Activated T-helper 1 cell treated with anti-CD3 and anti-CD28 coated beads, Interleukin-12 subunit alpha, Interleukin-12 subunit beta, Interleukin-2, Interleukin-4 antibody, amounts not matched to agents 30 ng/mL and 10 ng/mL and 1 ng/mL, durations not matched to agents 14 hours and 24 hours and 36 hours (primary cell): ENCODE results near the gene TMEM150B. TPM values are rescaled to one million over a fixed set of nuclear protein-coding genes. Genes with fewer than 3 reads are reported as not detected.
A peak's percentile ranks its signal among the peaks of the same experiment; 100 is the strongest.

ENCODE experiments used
- DNase-seq: peaks from one replicate; pipeline ENCODE4 v3.0.0; 2021; ENCODE audit warnings: low spot score
- H3K27ac Mint-ChIP-seq: one replicate; pipeline ENCODE4 v1.8.0; 2021; ENCODE audit warnings: mild to moderate bottlenecking, mixed read lengths
- H3K27me3 Mint-ChIP-seq: one replicate; pipeline ENCODE4 v1.8.0; 2022; ENCODE audit warnings: mild to moderate bottlenecking, moderate library complexity, mixed read lengths; ENCODE audit not compliant: insufficient read depth
- H3K36me3 Mint-ChIP-seq: one replicate; pipeline ENCODE4 v1.8.0; 2021; ENCODE audit warnings: low read depth, mixed read lengths
- H3K4me1 Mint-ChIP-seq: one replicate; pipeline ENCODE4 v1.8.0; 2021; ENCODE audit warnings: low read depth, mixed read lengths
- H3K4me3 Mint-ChIP-seq: one replicate; pipeline ENCODE4 v1.8.0; 2021; ENCODE audit warnings: mild to moderate bottlenecking, moderate library complexity, mixed read lengths
- H3K9me3 Mint-ChIP-seq: one replicate; pipeline ENCODE4 v1.8.0; 2021; ENCODE audit warnings: mixed read lengths
- intact Hi-C: fragments of 100-400 bp; cut with micrococcal nuclease; formaldehyde crosslinking; loops from one replicate; pipeline ENCODE4 v1.15.1; 2024
- total RNA-seq: library from RNA; stranded (reverse); gene quantifications from 2 replicates; pipeline ENCODE4 v1.2.3, GENCODE V29; 2022

Gene TMEM150B
- total RNA-seq, 1 donor from 2014 or later = not detected

DNA sequence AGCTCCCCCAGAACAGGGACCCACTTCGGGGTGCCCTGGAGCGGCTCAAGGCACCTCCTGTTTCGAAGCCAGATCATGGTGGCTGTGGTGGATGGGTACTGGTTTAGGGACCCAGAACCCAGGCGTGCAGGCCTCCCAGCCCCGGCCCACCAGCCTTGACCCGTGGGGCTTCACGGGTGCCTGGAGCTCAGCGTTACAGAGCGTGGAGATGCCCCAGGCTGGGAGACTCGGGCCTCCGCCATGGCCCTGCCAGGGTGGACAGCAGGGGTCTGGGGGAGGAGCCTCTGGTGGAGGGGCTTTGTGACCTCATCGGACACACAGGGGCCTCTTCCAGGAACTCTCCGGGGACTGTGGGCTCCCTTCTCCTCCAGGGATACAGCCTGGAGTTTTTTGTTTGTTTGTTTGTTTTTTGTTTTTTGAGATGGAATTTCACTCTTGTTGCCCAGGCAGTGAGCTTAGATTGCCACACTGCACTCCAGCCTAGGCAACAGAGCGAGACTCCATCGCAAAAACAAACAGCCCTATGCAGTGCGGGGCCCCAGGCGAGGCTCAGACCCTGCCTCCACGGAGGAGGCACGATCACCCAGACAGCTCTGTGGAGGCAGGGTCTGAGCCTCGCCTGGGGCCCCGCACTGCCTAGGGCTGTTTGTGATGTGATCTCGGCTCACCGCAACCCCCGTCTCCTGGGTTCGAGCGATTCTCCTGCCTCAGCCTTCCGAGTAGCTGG, 38.0 kb upstream of the TMEM150B start, which contains the start of gene GARIN5B:
Gene GARIN5B, minus strand, starts transcription at position 271 of the 727 bp plus-strand sequence. Its CDS starts 194 bp downstream, at position 77.
- Mint-ChIP-seq H3K9me3 (no peaks in the 10 kb centered on the region), H3K27me3 (peaks cover 10% of the 10 kb centered on the region), H3K4me1 (no peaks in the 10 kb centered on the region), H3K36me3 (no peaks in the 10 kb centered on the region), H3K27ac (no peak within 1 kb of the TSS), H3K4me3 (no peak within 1 kb of the TSS)
- DNase-seq = no peak
- intact Hi-C loops = no loop called here

DNA sequence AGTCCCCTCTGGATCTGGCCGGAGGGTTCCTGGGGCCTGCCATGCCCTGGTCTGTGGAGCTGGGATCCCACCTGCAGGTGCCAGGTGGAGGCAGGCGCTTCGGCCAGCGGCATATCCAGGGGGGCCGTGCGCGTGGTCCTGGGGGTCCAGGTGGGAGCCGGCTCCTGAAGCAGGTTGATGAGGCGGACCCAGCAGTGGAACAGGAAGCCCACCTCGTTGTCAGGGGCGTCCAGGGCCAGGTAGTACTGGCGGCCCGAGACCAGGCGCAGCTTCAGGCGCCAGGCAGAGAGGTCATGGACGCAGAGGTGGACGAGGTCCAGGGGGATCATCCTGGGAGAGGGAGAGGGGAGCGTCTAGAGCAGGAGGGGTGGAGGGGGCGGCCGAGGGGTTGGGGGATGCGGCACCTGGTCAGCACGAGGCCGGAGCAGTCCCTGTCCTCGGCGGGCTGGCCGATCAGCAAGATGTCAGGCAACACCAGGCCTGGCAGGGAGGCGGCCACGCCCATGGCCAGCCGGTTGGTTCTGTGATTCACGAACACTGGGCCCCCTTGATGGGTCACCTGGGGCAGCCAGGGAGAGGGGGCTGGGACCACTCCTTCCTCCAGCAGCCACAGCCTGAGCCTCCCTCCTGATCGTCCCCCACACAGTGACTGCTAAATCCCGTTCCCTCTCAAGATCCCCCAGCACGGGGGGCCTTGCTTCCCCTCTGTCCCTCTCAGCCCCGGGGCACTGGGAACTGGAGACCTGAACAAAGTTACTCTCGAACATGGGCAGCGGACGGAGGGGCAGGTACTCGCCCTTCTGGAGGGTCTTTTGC, 37.2 kb upstream of the TMEM150B start:
- intact Hi-C loops = no loop called here
- Mint-ChIP-seq H3K36me3 (no peaks in the 10 kb centered on the region), H3K27ac (no peak overlapping the region)

DNA sequence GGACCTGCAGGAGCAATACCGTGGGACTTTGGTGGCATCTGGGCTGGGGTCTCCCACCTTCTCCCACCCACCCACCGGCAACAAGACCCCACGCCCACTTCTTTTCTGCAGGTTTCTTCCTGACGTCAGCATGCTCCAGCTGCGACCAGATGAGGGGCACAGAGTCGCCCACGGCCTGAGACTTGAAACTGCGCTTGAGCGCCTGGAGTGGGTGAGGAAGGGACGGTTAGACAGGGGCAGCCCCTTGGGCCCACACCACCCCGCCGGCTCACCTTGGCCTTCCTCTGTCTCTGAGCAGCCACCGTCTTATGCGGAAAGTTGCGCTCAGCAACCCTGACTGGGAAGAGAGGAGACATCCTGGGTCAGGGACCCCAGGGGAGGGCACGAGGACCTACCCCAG, 35.8 kb upstream of the TMEM150B start:
- DNase-seq = no peak
- H3K4me3 Mint-ChIP-seq = no peak overlapping the region
- H3K9me3 Mint-ChIP-seq = no peaks in the 10 kb centered on the region
- no peaks in the 10 kb centered on the region for H3K4me1 Mint-ChIP-seq
- peaks cover 16% of the 10 kb centered on the region for H3K27me3 Mint-ChIP-seq
- intact Hi-C loops = no loop called here
- no peak overlapping the region for H3K27ac Mint-ChIP-seq
- no peaks in the 10 kb centered on the region for H3K36me3 Mint-ChIP-seq

More for the DNA sequence above, 37.2 kb upstream of the TMEM150B start:
- no peaks in the 10 kb centered on the region for H3K9me3 Mint-ChIP-seq
- no peak overlapping the region for H3K4me3 Mint-ChIP-seq
- H3K27me3 Mint-ChIP-seq = peaks cover 9% of the 10 kb centered on the region
- no peak for DNase-seq
- H3K4me1 Mint-ChIP-seq = no peaks in the 10 kb centered on the region

DNA sequence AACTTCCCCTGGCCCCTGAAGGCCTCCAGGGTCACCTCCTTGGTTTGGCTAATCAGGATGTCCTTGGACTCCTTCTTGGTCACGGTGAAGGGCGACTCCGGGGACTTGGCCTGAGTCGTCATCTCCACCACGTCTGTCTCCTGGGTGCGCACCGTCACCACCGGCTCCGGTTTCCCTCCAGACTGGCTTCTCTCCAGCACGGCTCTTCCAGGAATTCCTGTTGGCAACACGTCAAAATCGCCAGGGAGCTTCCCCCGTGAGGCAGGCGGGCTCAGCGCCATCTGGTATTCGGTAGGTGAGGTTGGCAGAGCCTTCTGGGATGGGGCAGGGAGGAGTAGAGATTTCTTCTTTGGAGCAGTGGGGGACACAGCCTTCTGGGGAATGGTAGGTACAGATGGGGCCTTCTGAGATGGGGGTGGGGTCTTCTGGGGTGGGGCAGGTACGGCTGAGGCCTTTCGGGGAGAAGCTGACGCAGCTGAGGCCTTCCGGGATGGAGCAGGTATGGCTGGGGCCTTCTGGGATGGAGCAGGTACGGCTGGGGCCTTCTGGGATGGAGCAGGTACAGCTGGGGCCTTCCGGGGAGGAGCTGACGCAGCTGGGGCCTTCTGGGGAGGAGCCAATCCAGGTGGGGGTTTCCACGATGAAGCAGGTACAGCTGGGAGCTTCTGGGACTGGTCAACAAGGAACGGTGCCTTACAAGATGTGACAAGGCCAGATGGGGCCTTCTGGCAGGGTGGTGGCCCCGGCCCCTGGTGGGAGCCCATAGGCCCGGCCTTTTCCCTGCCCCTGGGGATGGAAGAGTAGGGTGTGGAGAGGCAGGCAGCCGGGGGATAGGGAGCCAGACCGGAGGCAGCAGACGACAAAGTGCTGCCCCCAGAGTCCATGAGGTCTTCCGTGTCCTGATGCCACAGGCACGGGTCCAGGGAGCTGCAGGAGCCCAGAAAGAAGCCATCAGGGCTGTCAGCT, 34.1 kb upstream of the TMEM150B start:
- peaks cover 20% of the 10 kb centered on the region for H3K27me3 Mint-ChIP-seq
- H3K9me3 Mint-ChIP-seq = no peaks in the 10 kb centered on the region
- intact Hi-C loops = no loop called here
- H3K36me3 Mint-ChIP-seq = no peaks in the 10 kb centered on the region
- H3K4me3 Mint-ChIP-seq = no peak overlapping the region
- no peak for DNase-seq
- H3K4me1 Mint-ChIP-seq = no peaks in the 10 kb centered on the region
- H3K27ac Mint-ChIP-seq = no peak overlapping the region

DNA sequence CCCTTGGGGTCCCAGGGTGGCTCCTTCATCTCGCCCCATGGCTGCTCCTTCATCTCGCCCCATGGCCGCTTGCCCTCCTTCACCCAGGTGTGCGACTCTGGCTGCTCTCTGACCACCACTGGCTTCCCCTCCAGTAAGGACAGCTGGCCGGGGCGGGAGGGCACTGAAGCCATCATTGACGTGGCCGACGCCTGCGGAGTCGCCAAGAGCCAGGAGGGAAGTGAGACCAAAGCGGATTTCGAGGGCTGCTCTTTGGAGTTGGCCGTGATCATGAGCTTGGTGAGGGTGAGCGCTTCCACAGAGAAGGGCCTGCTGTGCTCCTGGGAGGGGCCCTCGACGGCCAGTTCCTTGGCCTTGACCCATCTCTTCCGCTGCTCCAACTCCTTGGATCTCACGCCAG, 33.4 kb upstream of the TMEM150B start:
- DNase-seq = no peak
- Mint-ChIP-seq H3K27ac (no peak overlapping the region), H3K36me3 (no peaks in the 10 kb centered on the region), H3K9me3 (no peaks in the 10 kb centered on the region), H3K4me3 (no peak overlapping the region), H3K4me1 (peaks cover under 1% of the 10 kb centered on the region), H3K27me3 (peaks cover 24% of the 10 kb centered on the region)
- intact Hi-C loops = no loop called here

DNA sequence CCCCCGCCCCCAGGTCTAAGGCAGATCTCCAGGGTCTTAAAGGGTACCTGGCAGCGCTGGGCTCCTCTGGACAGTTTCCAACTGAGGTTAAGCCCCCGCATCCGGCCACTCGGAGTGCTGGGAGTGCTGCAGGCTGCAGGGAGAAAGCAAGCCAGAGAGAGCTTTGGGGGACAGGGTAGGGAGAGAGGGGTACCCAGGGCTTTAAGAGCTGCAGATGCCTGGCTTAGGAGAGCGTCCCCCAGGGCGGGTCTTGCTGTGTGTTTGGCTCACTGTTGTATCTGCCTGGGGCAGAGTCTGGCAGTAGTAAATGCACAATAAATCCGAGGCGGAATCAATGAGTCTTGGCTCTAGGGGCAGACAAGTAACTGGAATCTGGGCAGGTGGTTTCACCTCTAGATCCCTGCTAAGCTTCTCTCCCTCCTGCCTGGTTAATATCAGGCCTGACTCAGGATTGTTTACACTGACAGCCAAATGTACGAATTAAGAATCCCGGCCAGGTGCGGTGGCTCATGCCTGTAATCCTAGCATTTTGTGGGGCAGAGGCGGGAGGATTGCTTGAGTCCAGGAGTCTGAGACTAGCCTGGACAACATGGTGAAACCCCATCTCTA, 30.2 kb upstream of the TMEM150B start:
- H3K9me3 Mint-ChIP-seq = no peaks in the 10 kb centered on the region

DNA sequence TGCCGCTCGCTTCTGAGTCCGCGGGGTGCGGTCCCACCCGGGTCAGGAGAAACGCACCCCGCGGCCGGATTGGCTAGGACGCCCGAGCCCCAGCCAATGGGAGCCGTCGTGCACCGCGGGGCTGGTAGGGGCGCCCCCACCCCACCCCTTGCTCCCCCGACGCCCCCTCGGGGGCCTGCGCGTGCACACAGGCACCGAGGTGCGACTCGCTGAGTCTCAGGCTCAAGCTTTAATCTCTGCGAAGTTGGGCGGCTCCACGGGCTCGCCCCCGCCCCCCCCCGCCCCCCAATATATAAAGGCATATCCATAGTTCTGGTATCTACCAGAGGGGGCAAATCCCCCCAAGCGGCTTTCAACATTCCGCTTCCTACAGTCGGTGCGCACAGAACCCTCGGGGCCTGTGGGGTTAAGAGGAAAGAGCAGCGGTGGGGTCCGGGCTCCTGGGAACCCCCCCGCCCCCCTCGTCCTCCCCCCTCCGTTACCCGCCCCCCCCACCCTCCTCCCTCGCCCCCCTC, 29.6 kb upstream of the TMEM150B start, which contains the start of gene COX6B2:
Gene COX6B2, minus strand, starts transcription at position 22 of the 515 bp plus-strand sequence. CDS start 198 bp downstream, outside the sequence.
- Mint-ChIP-seq H3K4me3 (peak within 1 kb of the TSS; percentile 82), H3K36me3 (no peaks in the 10 kb centered on the region), H3K9me3 (no peaks in the 10 kb centered on the region), H3K27me3 (peaks cover 44% of the 10 kb centered on the region), H3K4me1 (peaks cover 26% of the 10 kb centered on the region), H3K27ac (no peak within 1 kb of the TSS)
- no peak for DNase-seq
- intact Hi-C loops = loop anchor here (1.0 to 2.0 kb wide), 4 partner anchors 14 to 74 kb away; partner anchors contain the start of genes HSPBP1, KMT5C and RPL28

More for the DNA sequence above, 30.2 kb upstream of the TMEM150B start:
- Mint-ChIP-seq H3K4me3 (peak overlapping the region; percentile 33), H3K27ac (no peak overlapping the region), H3K36me3 (no peaks in the 10 kb centered on the region), H3K4me1 (peaks cover 26% of the 10 kb centered on the region), H3K27me3 (peaks cover 44% of the 10 kb centered on the region)
- intact Hi-C loops = loop anchor here (2.0 kb wide), 1 partner anchor 13 kb away; no protein-coding TSS in a partner anchor
- no peak for DNase-seq

DNA sequence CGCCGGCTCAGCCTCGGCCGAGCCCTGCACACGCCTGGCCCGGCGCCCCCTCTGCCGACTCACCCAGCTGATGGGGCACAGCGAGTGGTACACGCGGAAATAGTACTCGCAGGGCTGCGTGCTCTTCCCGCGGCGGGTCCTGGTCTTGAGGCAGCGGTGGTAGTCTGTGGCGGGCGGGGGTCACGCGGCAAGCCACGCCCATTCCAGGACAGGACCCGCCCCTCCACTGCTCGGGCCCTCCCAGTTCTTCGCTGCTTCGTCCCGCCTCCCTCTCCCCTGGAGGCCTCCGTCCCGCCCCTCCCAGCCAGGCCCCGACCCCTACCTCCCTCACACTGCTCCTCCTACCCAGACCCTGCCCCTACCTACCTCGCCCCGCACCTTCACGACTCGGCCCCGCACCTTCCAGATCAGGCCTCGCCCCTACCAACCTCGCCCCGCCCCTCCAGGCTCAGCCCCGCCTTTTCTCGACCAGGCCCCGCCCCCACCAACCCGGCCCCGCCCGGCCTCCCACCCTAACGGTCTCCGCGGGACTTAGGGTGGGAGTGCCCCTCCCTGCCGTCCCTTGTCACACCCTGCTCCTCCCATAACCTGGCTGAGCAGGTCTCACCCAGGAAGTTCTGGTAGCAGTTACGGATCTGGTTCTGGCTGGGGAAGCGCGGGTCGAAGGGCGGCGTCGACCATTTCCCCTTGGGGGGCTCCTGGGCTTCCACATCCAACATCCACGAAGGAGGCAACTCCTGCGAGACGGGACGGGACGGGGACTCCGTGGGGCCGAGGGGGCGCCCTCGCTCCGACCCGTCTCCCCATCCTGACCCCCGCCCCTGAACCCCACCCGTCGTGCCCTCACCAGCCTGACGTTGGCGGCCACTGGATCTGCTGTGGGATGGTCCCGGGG, 28.9 kb upstream of the TMEM150B start:
- intact Hi-C loops = loop anchor here (1.0 to 2.0 kb wide), 4 partner anchors 15 to 74 kb away; partner anchors contain the start of genes HSPBP1, KMT5C and RPL28
- H3K9me3 Mint-ChIP-seq = no peaks in the 10 kb centered on the region
- H3K4me3 Mint-ChIP-seq = peak overlapping the region; percentile 82
- no peak overlapping the region for H3K27ac Mint-ChIP-seq
- H3K27me3 Mint-ChIP-seq = peaks cover 44% of the 10 kb centered on the region
- H3K36me3 Mint-ChIP-seq = no peaks in the 10 kb centered on the region
- peak; percentile 45 for DNase-seq
- H3K4me1 Mint-ChIP-seq = peaks cover 26% of the 10 kb centered on the region

DNA sequence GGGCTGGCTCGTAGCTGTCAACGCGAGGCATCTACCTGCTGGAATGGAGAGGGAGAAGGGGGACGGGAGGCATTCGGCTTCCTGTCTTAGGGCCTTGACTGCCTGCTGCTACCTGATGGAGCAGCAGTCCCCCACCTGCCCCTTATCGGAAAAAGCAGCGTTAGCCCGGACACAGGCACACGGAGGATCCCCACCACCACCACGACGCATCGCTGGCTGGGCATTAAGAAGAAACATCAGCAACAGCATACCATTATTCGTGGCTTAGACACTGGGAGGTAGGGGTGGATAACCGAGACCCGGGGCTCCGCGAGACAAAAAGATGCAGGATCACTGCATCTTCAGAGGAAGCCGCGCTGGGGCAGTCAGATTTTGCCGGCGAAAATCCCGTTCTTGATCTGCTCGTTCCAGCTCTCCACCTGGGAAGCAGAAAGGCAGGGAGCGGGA, 28.2 kb upstream of the TMEM150B start:
- no peaks in the 10 kb centered on the region for H3K36me3 Mint-ChIP-seq
- H3K4me1 Mint-ChIP-seq = peaks cover 26% of the 10 kb centered on the region
- H3K4me3 Mint-ChIP-seq = peak overlapping the region; percentile 82
- peaks cover 43% of the 10 kb centered on the region for H3K27me3 Mint-ChIP-seq
- H3K27ac Mint-ChIP-seq = no peak overlapping the region
- intact Hi-C loops = no loop called here
- H3K9me3 Mint-ChIP-seq = no peaks in the 10 kb centered on the region
- DNase-seq = no peak

DNA sequence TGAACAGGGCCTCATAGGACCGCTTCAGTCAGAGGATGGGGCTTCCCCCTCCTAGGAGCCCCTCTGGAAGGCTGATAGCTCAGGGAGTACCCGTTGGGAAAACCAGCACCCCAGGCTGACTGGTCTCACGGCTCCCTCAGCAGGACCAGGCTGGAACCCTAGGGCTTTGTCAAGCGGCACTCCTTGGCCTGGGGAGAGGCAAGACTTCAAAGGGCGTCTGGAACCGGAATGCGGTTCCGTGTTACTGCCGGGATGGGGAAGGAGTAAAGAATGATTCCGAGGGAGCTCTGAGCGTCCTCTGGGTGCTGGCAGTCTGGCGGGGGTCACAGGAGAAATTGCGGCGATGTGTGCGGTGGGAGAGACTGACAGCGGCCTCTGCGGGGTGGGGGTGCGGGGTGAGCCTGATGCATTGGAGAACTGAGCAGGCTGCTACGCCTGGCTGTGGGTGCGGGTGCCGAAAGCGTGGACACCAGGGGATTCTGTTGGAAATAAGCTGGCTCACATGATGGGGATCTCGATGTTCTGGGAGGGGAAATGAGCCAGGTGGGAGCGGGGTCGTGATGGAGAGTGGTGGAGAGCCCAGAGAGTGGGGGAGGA, 27.5 kb upstream of the TMEM150B start:
- peaks cover 42% of the 10 kb centered on the region for H3K27me3 Mint-ChIP-seq
- H3K36me3 Mint-ChIP-seq = no peaks in the 10 kb centered on the region
- H3K27ac Mint-ChIP-seq = peak overlapping the region; percentile 13
- H3K9me3 Mint-ChIP-seq = no peaks in the 10 kb centered on the region
- H3K4me1 Mint-ChIP-seq = peaks cover 26% of the 10 kb centered on the region
- DNase-seq = no peak
- peak overlapping the region; percentile 82 for H3K4me3 Mint-ChIP-seq
- intact Hi-C loops = no loop called here

DNA sequence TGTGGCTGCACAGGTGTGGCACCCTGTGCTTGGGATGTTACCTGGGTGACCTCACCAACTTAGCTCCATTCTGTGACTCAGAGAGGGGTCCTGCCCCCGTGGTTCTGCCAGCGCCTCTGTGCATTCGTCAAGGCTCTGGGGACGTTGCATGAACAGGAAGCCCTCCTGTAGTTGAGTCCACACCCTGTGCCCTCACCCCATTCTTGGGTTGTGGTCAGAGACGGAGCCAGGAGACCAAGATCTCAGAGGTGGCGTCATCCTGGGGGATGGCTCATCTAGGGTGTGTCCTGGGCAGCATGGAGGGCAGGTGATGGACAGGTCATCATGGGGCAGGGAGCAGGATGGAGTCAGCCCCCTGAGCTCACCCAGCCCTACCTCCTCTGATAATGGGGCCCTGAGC, 26.9 kb upstream of the TMEM150B start:
- no peak for DNase-seq
- peak overlapping the region; percentile 30 for H3K4me3 Mint-ChIP-seq
- H3K4me1 Mint-ChIP-seq = peaks cover 26% of the 10 kb centered on the region
- intact Hi-C loops = no loop called here
- no peaks in the 10 kb centered on the region for H3K9me3 Mint-ChIP-seq
- H3K27ac Mint-ChIP-seq = no peak overlapping the region
- H3K27me3 Mint-ChIP-seq = peaks cover 36% of the 10 kb centered on the region
- no peaks in the 10 kb centered on the region for H3K36me3 Mint-ChIP-seq
